ENCODE data around the gene CDH13. TPM values are rescaled to one million over a fixed set of nuclear protein-coding genes. Genes with fewer than 3 reads are reported as not detected.

CDH13 gene
- total and polyA plus RNA-seq, 2 experiments from 2014 or later: 1.6 to 4.4 TPM

GRCh38 chr16:83652943-83653342, 1026.2 kb downstream of the CDH13 start:
- no peak overlapping the region for H3K4me3 Mint-ChIP-seq
- Histone ChIP-seq H3K4me2 (no peak overlapping the region), H3K4me1 (ENCODE audit: insufficient read depth) (peaks cover 19% of the 10 kb centered on the region), H3K27ac (ENCODE audit: low read depth) (no peak overlapping the region), H3K27me3 (ENCODE audit: insufficient read depth) (no peaks in the 10 kb centered on the region), H3K9me2 (ENCODE audit: insufficient read depth) (no peaks in the 10 kb centered on the region), H3K36me3 (ENCODE audit: insufficient read depth) (no peaks in the 10 kb centered on the region), H3F3A (replicated peaks; ENCODE audit: low read depth) (no peaks in the 10 kb centered on the region), H3K4me3 (no peak overlapping the region), H2AFZ (no peak overlapping the region), H3K79me2 (replicated peaks; ENCODE audit: insufficient read depth) (no peaks in the 10 kb centered on the region), H4K20me1 (replicated peaks; ENCODE audit: insufficient read depth) (no peaks in the 10 kb centered on the region)
- peaks cover 2% of the 10 kb centered on the region for H3K27me3 Mint-ChIP-seq (ENCODE audit: insufficient read depth, low read depth, poor library complexity)
- DNase-seq (ENCODE audit: low spot score): no peak
- TF ChIP-seq EZH2phosphoT487 (IDR thresholded peaks at IDR 0.05; ENCODE audit: unreplicated experiment): no peak
- TF ChIP-seq JUNB (IDR thresholded peaks at IDR 0.05; ENCODE audit: unreplicated experiment): no peak
- no peak for TF ChIP-seq ZNF462 (CRISPR knock-in tag; IDR thresholded peaks at IDR 0.05)
- no peak for TF ChIP-seq NANOG (IDR thresholded peaks at IDR 0.05; ENCODE audit: borderline replicate concordance)
- TF ChIP-seq STAT1 (IDR thresholded peaks at IDR 0.05; ENCODE audit: unreplicated experiment): no peak
- no peak for TF ChIP-seq EZH2 (IDR thresholded peaks at IDR 0.05; ENCODE audit: low read depth, unreplicated experiment)
- TF ChIP-seq CREB1 (CRISPR knock-in tag; IDR thresholded peaks at IDR 0.05; ENCODE audit: low read depth): no peak
- TF ChIP-seq ETS1 (IDR thresholded peaks at IDR 0.05): no peak
- TF ChIP-seq CTCF (conservative IDR thresholded peaks at IDR 0.05; ENCODE audit: low read depth in 2 of 2): no peak
- no peak for TF ChIP-seq ZNF331 (CRISPR knock-in tag; IDR thresholded peaks at IDR 0.05; ENCODE audit: low read depth)
- no peak for TF ChIP-seq ZNF114 (CRISPR knock-in tag; IDR thresholded peaks at IDR 0.05)
- no peak for TF ChIP-seq REST (IDR thresholded peaks at IDR 0.05; ENCODE audit: unreplicated experiment)
- no peak for TF ChIP-seq POLR2AphosphoS5 (IDR thresholded peaks at IDR 0.05; ENCODE audit: low read depth)
- H3K27ac Mint-ChIP-seq: no peak overlapping the region
- no peak for ATAC-seq
- H3K4me1 Mint-ChIP-seq: peaks cover 35% of the 10 kb centered on the region
- no peaks in the 10 kb centered on the region for H3K9me3 Mint-ChIP-seq
- no peaks in the 10 kb centered on the region for H3K36me3 Mint-ChIP-seq (ENCODE audit: low read depth)

All from GM23338 (cell line).